ENCODE measurements around the gene FRMD4B.

- no peak for TF ChIP-seq CTCF (IDR thresholded peaks at IDR 0.05)
- TF ChIP-seq POLR2A (IDR thresholded peaks at IDR 0.05): no peak
- no peak for TF ChIP-seq EP300 (IDR thresholded peaks at IDR 0.05; ENCODE audit: low read depth)
Measured at GRCh38 chr3:69403454-69403853, 17.6 kb upstream of the FRMD4B start.

Data from transverse colon (tissue), 3 donors.